A673 (cell line): ENCODE results near the gene TBR1.

Experiments
- CTCF ChIP-seq: fragments of 300-800, 200-600 bp; sonication (generic); conservative IDR thresholded peaks from 2 replicates; pipeline ENCODE4 v1.5.1; 2017; ENCODE audit warnings: low read depth, mild to moderate bottlenecking, antibody characterized with exemption, low read length, moderate library complexity, mixed read lengths
- EZH2 ChIP-seq: fragments of 200-600 bp; sonication (generic); IDR thresholded peaks from 2 replicates; pipeline ENCODE4 v1.6.1; 2017; ENCODE audit warnings: borderline replicate concordance, low read depth, mild to moderate bottlenecking, mixed read lengths, antibody characterized with exemption, low read length; ENCODE audit not compliant: poor library complexity, severe bottlenecking

- TF ChIP-seq CTCF (no peak), EZH2 (no peak)
These were observed 2.2 kb downstream of the TBR1 start for GRCh38 chr2:161418275-161418714.
